ENCODE data around the gene SPI1.

Gene SPI1

GRCh38 chr11:47356129-47356997 is 22.0 kb downstream of the SPI1 start:
- DNase-seq = no peak

- DNase-seq = peak; percentile 55
Observed at GRCh38 chr11:47355283-47356128, 22.8 kb downstream of the SPI1 start.

GRCh38 chr11:47354913-47355282 is 23.4 kb downstream of the SPI1 start:
- no peak for DNase-seq

GRCh38 chr11:47353978-47354774 is 24.2 kb downstream of the SPI1 start:
- DNase-seq = no peak

- DNase-seq = no peak
Observed at GRCh38 chr11:47352556-47352955, 25.8 kb downstream of the SPI1 start, which contains the start of gene MYBPC3. TSS of gene MYBPC3 (minus strand) at chr11:47352702. CDS start at chr11:47352647, 55 bp downstream.

GRCh38 chr11:47351156-47352126 is 26.9 kb downstream of the SPI1 start:
- no peak for DNase-seq

GRCh38 chr11:47350315-47350714 is 28.0 kb downstream of the SPI1 start:
- no peak for DNase-seq

GRCh38 chr11:47349521-47350095 is 28.7 kb downstream of the SPI1 start:
- DNase-seq = no peak

- no peak for DNase-seq
Observed at GRCh38 chr11:47348859-47349258, 29.5 kb downstream of the SPI1 start.

- no peak for DNase-seq
Observed at GRCh38 chr11:47348131-47348802, 30.1 kb downstream of the SPI1 start.

GRCh38 chr11:47347137-47347536 is 31.2 kb downstream of the SPI1 start:
- DNase-seq = no peak

- no peak for DNase-seq
Observed at GRCh38 chr11:47345890-47346563, 32.3 kb downstream of the SPI1 start.

- DNase-seq = no peak
Observed at GRCh38 chr11:47342854-47343253, 35.5 kb downstream of the SPI1 start.

- no peak for DNase-seq
Observed at GRCh38 chr11:47342036-47342803, 36.1 kb downstream of the SPI1 start.

GRCh38 chr11:47340980-47341775 is 37.2 kb downstream of the SPI1 start:
- no peak for DNase-seq

GRCh38 chr11:47340010-47340409 is 38.3 kb downstream of the SPI1 start:
- DNase-seq = no peak

GRCh38 chr11:47338396-47339241 is 39.7 kb downstream of the SPI1 start:
- DNase-seq = no peak

Data from NCI-H1436 treated with DMSO at 0.1 percent for 48 hours (cell line).